Skeletal muscle tissue (tissue), 4 donors: ENCODE data around the gene STYXL1. TPM values are rescaled to one million over a fixed set of nuclear protein-coding genes. Genes with fewer than 3 reads are reported as not detected.
A peak's percentile ranks its signal among the peaks of the same experiment; 100 is the strongest.
"Not testable (repeated sequence)": the region's sequence is repeated elsewhere in the genome, so short reads cannot be mapped to it uniquely, and the experiment has no call there.

ENCODE experiments used
- H3K27ac ChIP-seq: one replicate; pipeline ENCODE4 v1.7.0; 2013; ENCODE audit warnings: mild to moderate bottlenecking, low read depth, low read length, inconsistent platforms
- H3K27me3 ChIP-seq, 3 donors: one replicate each; pipeline ENCODE4 v1.7.0; 2013; ENCODE audit warnings: low read length in 3 of 3; ENCODE audit not compliant: control insufficient read depth in 3 of 3, insufficient read depth in 3 of 3
- H3K36me3 ChIP-seq, 3 donors: one replicate each; pipeline ENCODE4 v1.7.0; 2013; ENCODE audit warnings: low read length in 3 of 3; ENCODE audit not compliant: control insufficient read depth in 3 of 3, insufficient read depth in 3 of 3
- H3K4me1 ChIP-seq, 3 donors: one replicate each; pipeline ENCODE4 v1.7.0; 2013; ENCODE audit warnings: low read length in 3 of 3, mild to moderate bottlenecking in 3 of 3; ENCODE audit not compliant: control insufficient read depth in 3 of 3, insufficient read depth in 3 of 3
- H3K4me3 ChIP-seq, 3 donors: one replicate each; pipeline ENCODE4 v1.7.0; 2013; ENCODE audit warnings: low read length in 3 of 3
- H3K9ac ChIP-seq, 3 donors: one replicate each; pipeline ENCODE4 v1.7.0; 2013; ENCODE audit warnings: low read length in 3 of 3, mild to moderate bottlenecking in 3 of 3, moderate library complexity in 2 of 3, low read depth in 1 of 3
- H3K9me3 ChIP-seq, 3 donors: one replicate each; pipeline ENCODE4 v1.7.0; 2013; ENCODE audit warnings: low read length in 3 of 3; ENCODE audit not compliant: control insufficient read depth in 3 of 3
- total RNA-seq: library from RNA; depleted of rRNA; stranded (reverse); fragments of >200 nt; gene quantifications from one replicate; pipeline ENCODE4 v1.2.3, GENCODE V29; 2014
- donor health status: Osteomylitis.

STYXL1 gene
- total RNA-seq, 1 donor from 2014 or later, result 31.8 TPM

DNA sequence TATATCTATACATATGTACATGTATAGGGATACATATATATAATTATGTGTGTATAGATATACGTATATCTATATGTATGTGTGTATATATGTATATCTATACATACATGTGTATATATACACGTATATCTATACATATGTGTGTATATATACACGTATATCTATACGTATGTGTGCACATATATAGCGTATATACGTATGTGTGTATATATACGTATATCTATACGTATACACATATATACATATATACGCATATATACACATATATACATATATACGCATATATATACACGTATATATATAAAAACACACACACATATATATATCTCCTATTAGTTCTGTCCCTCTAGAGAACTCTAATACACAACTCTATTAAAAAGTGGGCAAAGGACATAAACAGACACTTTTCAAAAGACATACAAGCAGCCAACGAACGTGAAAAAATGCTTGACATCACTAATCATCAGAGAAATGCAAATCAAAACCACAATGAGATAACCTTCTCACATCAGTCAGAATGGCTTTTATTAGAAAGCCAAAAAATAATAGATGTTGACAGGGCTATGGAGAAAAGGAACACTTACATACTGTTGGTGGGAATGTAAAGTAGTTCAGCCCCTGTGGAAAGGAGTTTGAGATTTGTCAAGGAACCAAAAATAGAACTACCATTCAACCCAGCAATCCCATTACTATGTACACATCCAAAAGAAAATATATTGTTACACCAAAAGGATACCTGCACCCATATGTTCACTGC lies 31.4 kb downstream of the STYXL1 start:
- Histone ChIP-seq H3K4me3 (no peak overlapping the region), H3K27ac (no peak overlapping the region), H3K27me3 (no peaks in the 10 kb centered on the region)

DNA sequence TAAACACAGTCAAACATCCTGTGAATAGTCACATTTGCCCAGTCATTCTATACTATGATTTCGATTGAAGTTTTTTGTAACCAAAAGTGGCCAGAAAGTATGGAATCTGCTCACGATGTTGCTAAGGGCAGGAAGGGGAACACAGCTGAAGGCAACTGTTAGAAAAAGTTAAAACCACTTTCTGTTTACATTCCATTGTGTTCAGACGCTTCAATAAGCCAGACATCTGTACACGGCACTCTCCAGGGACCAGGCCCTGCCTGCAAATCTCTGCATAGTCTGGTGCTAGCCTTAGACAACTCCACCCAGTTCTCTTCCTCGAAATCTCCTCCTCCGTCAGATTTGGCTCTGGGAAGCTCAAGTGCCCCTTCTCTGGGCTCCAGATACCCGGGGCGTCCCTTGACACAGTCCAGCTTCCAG lies 36.3 kb downstream of the STYXL1 start:
- H3K36me3 ChIP-seq, result peaks cover 0 to 6% (median 0%) of the 10 kb centered on the region in 3 donors
- no peaks in the 10 kb centered on the region for H3K27me3 ChIP-seq
- H3K4me1 ChIP-seq, result peaks cover 4 to 11% (median 10%) of the 10 kb centered on the region in 3 donors
- peak overlapping the region in 1 of 3 donors; percentile 22 for H3K4me3 ChIP-seq
- no peaks in the 10 kb centered on the region for H3K9me3 ChIP-seq
- no peak overlapping the region for H3K9ac ChIP-seq
- H3K27ac ChIP-seq, result peak overlapping the region; percentile 55

More for the DNA sequence above, 31.4 kb downstream of the STYXL1 start:
- H3K9ac ChIP-seq, result no peak overlapping the region
- H3K4me1 ChIP-seq, result peaks cover 0 to 7% (median 2%) of the 10 kb centered on the region in 3 donors
- no peaks in the 10 kb centered on the region for H3K9me3 ChIP-seq
- H3K36me3 ChIP-seq, result peaks cover 2 to 9% (median 5%) of the 10 kb centered on the region in 3 donors

DNA sequence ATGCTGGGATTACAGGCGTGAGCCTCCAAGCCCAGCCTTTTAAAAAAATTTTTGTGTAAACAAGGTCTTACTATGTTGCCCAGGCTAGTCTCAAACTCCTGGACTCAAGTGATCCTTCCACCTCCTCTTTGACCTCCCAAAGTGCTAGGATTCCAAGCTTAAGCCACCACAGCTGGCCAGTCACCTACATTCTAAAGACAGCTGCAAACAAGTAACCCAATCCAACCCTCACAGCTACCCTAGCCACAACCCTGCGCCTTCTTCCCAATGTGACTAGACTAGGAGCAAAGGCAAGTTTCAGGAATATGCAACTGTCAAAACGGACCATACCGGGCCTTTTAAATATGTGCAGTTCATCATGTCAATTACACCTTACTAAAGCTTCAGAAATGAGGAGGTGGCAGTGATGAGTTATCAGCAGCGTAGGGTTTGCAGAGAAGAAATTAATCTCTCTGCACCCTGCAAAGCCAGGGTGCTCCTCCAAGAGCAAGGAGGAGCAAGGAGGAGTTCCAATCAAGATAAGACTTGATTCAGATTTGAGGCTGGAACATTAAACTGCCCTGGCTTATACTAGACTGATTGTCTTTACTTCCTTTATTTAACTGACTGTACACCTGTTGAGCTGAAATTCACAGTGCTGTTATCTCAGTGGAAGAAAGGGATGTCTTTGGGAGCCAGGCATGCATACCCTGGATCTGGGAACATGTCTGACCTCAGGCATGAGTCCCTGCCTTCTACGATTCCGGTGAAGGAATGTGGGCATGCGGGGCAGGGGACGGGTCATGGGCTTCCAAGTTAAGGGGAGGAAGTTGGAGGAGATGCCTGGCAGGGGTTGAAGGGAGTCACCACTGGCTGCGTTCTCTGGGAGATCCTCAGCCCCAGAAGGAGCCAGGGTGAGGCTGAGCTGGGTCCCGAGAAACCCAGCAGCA lies 37.9 kb downstream of the STYXL1 start:
- Histone ChIP-seq H3K4me3 (no peak overlapping the region), H3K27me3 (no peaks in the 10 kb centered on the region), H3K4me1 (peaks cover 4 to 11% (median 10%) of the 10 kb centered on the region in 3 donors), H3K9me3 (no peaks in the 10 kb centered on the region), H3K9ac (no peak overlapping the region), H3K36me3 (peaks cover 4 to 11% (median 5%) of the 10 kb centered on the region in 3 donors), H3K27ac (no peak overlapping the region)

GRCh38 chr7:76008156-76008687 lies 39.6 kb downstream of the STYXL1 start:
- peaks cover 4 to 11% (median 10%) of the 10 kb centered on the region in 3 donors for H3K4me1 ChIP-seq
- no peaks in the 10 kb centered on the region for H3K27me3 ChIP-seq
- no peak overlapping the region for H3K9ac ChIP-seq
- H3K36me3 ChIP-seq, result peaks cover 9 to 15% (median 12%) of the 10 kb centered on the region in 3 donors
- H3K4me3 ChIP-seq, result no peak overlapping the region
- H3K27ac ChIP-seq, result no peak overlapping the region
- no peaks in the 10 kb centered on the region for H3K9me3 ChIP-seq

- not testable (repeated sequence) for H3K9ac ChIP-seq, H3K27ac ChIP-seq, H3K27me3 ChIP-seq, H3K9me3 ChIP-seq, H3K4me3 ChIP-seq, H3K4me1 ChIP-seq
- H3K36me3 ChIP-seq, result peaks cover 20 to 30% (median 27%) of the 10 kb centered on the region in 3 donors
These were observed 42.8 kb downstream of the STYXL1 start for GRCh38 chr7:76005004-76005403.

GRCh38 chr7:76003351-76003750 lies 44.4 kb downstream of the STYXL1 start:
- Histone ChIP-seq H3K27me3 (no peaks in the 10 kb centered on the region), H3K4me1 (no peaks in the 10 kb centered on the region), H3K9me3 (no peaks in the 10 kb centered on the region), H3K4me3 (no peak overlapping the region), H3K27ac (no peak overlapping the region), H3K9ac (no peak overlapping the region), H3K36me3 (peaks cover 20 to 30% (median 27%) of the 10 kb centered on the region in 3 donors)

- Histone ChIP-seq H3K9me3 (no peaks in the 10 kb centered on the region), H3K9ac (no peak overlapping the region), H3K27ac (no peak overlapping the region), H3K27me3 (no peaks in the 10 kb centered on the region), H3K4me1 (no peaks in the 10 kb centered on the region), H3K4me3 (no peak overlapping the region), H3K36me3 (peaks cover 20 to 30% (median 27%) of the 10 kb centered on the region in 3 donors)
These were observed 45.0 kb downstream of the STYXL1 start for GRCh38 chr7:76002822-76003221.

GRCh38 chr7:76002139-76002538 lies 45.7 kb downstream of the STYXL1 start:
- Histone ChIP-seq H3K9ac (no peak overlapping the region), H3K36me3 (peaks cover 20 to 30% (median 27%) of the 10 kb centered on the region in 3 donors), H3K4me1 (no peaks in the 10 kb centered on the region), H3K9me3 (no peaks in the 10 kb centered on the region), H3K27me3 (no peaks in the 10 kb centered on the region), H3K27ac (no peak overlapping the region), H3K4me3 (no peak overlapping the region)

DNA sequence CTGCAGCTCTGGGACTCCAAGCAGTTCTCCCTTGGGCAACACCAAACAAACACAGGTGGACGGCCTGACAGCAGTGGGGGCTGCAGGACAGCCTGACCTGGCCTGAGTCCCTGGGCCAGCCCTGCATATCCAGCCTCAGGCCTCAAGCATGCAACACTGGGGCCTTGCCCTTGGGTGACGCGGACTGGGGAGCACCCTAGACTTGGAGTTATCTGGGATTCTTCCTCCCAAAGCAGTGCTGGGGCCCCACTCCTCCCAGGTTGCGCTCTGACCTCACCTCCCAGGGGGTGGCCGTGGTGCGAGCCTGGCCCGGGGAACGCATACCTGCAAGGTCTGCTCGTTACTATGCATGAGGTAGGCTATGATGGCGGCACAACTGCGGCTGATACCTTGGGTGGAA lies 47.2 kb downstream of the STYXL1 start:
- peaks cover 22 to 36% (median 32%) of the 10 kb centered on the region in 3 donors for H3K36me3 ChIP-seq
- H3K4me3 ChIP-seq, result no peak overlapping the region
- no peak overlapping the region for H3K27ac ChIP-seq
- no peaks in the 10 kb centered on the region for H3K4me1 ChIP-seq
- H3K9ac ChIP-seq, result no peak overlapping the region
- H3K9me3 ChIP-seq, result no peaks in the 10 kb centered on the region
- no peaks in the 10 kb centered on the region for H3K27me3 ChIP-seq
